GM12801 (cell line): ENCODE measurements around the gene BHLHA15.

Experiments
- TF ChIP-seq, protein P1 (sequence below): IDR thresholded peaks from one replicate; pipeline ENCODE4 v1.5.1; 2011; ENCODE audit warnings: control low read depth; ENCODE audit not compliant: insufficient read length; ENCODE audit errors: extremely low read depth

BHLHA15 gene

DNA sequence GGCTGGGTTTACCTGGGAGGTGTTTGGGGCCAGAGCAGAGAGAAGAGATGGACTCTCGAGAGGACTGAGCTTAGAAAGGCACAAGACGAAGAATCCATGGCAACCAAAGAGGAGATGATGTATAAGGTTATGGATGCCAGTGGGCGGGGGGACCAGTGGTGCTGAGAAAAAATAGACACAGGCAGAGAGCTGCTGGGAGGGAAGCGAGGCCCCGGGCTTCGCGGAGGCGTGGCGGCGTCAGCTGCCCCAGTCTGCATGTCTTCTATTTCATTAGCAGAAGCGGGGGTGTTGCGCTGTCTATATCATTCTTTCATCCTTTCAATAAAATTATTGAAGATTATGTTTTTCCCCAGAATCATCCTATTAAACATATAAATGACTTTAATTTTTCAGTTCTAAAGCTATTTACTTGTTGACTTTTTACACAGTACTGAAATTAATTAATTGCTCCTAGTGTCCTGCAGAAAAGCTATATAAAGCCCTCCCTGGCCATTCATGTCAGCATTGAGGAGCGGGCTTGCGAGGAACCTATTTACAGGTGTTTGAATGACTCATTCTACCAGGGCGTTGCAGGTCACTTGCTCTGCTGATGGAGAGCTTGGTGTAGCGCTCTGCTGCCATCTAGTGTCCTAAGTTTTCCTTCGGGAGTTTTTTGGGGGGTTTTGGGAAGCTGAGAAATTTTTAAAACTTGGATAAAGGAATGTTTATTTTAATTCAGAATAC, 42.9 kb upstream of the BHLHA15 start:
- TF ChIP-seq, protein P1, sequence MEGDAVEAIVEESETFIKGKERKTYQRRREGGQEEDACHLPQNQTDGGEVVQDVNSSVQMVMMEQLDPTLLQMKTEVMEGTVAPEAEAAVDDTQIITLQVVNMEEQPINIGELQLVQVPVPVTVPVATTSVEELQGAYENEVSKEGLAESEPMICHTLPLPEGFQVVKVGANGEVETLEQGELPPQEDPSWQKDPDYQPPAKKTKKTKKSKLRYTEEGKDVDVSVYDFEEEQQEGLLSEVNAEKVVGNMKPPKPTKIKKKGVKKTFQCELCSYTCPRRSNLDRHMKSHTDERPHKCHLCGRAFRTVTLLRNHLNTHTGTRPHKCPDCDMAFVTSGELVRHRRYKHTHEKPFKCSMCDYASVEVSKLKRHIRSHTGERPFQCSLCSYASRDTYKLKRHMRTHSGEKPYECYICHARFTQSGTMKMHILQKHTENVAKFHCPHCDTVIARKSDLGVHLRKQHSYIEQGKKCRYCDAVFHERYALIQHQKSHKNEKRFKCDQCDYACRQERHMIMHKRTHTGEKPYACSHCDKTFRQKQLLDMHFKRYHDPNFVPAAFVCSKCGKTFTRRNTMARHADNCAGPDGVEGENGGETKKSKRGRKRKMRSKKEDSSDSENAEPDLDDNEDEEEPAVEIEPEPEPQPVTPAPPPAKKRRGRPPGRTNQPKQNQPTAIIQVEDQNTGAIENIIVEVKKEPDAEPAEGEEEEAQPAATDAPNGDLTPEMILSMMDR, result peak; percentile 14

DNA sequence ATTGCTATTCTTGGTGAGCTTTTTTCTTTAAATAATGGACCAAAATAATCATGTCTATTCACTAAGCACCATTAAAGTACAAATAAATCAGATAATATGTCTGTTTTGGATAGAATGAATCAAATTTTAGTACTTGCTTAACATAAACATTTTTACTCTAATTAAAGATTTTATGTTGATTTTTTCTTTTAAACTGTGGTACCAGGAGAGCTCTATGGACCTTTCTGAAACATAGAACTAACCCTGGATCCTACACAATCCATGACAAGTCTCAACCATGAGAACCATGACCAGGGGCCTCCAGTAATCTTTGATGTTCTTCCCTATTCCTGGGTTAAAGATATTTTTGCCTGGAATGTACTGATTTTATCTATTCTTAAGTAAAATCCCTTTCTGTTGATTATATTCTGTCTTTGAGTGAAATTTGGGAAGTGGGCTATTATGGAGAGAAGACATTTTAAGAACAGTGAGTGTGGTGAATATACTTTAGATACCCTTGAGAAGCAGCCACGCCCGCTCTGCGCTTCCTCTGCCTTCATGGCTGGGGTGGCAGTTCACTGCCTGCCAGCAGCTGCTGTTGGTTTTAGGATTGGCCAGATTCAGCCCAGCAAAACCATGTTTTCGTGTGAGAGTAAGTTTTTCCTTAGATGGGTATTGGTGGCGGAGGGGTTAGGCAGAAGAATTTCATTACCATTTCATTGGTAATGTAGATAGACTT, 42.2 kb upstream of the BHLHA15 start:
- TF ChIP-seq, protein P1, result no peak

DNA sequence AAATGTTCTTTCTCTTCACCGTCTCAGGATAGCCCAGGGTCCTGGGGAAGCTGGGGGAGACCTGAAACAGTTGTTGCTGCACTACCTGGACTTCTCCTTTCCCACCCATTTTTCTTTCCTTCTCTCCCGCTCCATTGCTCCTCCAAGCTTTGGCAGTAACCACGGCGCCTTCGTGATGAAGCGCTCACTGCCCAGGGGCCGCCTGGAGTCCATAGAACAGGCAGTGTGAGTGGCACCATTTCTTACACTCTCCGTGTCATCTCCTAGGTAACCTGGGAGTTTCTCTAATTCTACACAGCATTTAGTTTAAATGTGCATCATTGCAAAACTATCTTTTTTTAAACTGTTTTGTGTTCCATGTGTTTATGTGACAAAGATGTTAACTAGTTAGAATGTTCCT, 40.3 kb upstream of the BHLHA15 start:
- TF ChIP-seq, protein P1, result no peak

DNA sequence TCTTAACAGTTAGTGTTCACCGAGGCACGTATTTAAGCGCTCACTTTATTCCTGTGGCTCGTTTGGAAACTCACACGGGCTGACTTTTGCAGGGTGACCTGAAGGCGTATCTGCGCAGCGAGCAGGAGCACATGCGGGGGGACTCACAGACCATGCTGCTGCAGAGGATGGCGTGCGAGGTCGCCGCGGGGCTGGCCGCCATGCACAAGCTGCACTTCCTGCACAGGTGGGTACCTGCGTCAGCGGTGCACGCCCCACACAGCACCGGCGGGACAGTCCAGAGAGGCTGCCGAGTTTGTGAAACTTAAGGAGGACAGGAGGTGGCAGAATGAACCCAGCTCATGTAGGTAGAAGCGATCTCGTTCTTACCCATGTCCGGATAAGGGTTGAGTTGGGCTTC, 39.8 kb upstream of the BHLHA15 start:
- TF ChIP-seq, protein P1, result no peak

DNA sequence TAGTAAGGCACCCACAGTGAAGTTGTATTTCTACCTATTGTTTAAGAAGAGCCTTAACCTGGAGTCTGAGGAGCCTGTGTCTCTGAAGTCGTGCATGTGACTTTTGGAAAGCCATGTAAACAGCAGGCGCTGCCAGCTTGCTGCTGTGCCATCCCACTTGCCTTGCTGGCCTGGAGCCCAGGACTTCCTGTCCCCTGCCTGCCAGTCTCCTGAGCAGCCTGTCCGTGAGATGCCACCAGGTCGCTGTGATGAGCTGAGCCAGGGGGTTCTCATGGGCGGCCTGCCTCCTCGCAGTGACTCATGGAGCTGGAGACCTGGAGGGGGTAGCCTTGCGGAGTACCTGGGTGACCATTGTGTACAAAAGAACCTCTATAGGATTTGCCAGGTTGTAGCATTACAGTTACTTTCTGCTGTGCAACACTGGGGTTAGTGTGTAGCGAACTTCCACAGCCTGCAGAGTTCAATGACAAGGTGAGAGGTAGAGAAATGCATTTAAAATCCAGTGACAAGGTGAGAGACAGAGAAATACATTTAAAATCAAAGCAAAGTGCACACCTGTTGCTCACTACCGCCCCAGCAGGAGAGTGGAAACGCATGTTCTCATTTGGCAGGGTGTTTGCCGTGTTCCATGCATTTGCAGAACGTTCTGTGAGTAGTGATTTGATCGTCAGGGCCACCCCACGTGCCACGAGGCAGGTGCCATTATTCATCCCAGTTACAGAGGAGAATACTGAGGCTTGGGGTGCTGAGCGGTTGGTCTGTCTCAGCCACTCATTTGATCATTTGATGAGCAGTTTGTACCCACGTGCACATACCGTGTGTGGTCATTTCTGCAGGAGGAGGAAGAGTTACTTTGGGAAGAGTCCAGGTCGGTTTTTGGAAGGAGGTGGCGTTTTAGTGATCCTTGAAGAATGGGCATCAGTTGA, 36.6 kb upstream of the BHLHA15 start:
- TF ChIP-seq, protein P1, result no peak

DNA sequence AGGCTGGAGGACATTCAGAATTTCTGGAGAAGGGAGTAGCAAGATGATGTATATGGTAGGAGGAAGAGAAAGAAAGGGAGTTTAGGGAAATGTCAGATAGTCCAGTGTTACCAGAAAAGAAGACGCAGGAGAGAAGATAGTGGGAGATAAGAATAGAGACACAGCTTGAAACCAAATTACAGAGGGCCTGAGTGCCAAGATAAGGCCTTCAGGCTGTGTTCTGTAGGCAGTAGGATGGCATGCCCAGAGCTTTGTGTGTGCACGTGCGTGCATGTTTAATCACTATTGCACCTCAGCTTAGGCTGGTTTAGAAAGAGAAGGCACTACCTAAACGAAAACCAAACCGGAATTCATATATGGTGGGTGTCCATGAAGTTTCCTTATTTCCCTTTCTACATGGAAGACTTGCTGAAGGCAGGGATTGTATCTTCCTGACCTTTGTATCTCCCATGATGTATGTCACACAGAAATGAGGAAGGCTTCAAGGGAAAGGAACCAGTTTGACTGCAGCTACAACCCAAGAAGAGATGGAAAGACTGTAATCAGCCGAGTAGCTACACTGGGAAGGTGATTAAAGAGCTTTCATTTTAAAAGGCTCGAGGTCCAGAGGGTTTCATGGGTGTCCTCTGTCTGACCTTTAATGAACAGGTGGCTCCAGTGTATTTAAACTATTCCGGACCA, 35.8 kb upstream of the BHLHA15 start:
- TF ChIP-seq, protein P1, result no peak
